GM21526 (cell line): Measurements from ENCODE around the gene ZMYM4.
A peak's percentile ranks its signal among the peaks of the same experiment; 100 is the strongest.

Source experiments
- ATAC-seq: cut with Tn5 transposase; IDR thresholded peaks from one replicate; pipeline ENCODE4 v1.9.1; 2021; ENCODE audit warnings: moderate library complexity; ENCODE audit not compliant: unreplicated experiment, low FRiP score

ZMYM4 gene

GRCh38 chr1:35274197-35274596 lies 5.7 kb downstream of the ZMYM4 start:
- no peak for ATAC-seq

DNA sequence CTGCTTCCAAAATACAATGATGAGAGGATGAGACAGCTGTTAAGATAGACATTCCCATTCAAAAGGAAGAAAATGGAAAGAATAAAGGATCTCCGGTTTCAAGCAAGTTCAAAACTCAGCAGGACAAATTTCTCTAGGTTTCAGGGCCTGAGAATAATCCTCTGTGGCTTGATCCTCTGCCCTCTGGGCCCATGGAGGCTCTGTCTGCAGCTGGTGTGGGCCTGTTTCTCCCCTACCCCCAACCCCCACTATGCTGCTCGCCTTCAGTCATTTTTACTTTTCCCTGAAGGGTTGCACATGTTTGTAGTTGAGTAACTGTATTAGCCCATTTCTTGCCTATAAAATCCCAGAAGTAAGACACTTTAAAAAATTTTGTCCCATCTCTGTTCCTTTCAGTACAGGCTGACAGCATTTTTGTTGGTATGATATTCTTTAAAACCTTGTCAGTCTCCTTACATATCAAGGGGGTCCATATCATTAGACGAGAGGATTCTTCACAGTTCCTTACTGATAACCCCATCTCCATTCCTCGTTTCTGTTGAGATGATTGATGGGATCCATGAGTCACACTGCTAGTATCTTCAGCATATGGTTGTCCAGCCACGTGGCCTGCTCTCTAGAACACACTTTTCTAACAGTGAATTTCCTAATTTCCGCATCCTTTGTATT lies 10.5 kb downstream of the ZMYM4 start:
- ATAC-seq = no peak

DNA sequence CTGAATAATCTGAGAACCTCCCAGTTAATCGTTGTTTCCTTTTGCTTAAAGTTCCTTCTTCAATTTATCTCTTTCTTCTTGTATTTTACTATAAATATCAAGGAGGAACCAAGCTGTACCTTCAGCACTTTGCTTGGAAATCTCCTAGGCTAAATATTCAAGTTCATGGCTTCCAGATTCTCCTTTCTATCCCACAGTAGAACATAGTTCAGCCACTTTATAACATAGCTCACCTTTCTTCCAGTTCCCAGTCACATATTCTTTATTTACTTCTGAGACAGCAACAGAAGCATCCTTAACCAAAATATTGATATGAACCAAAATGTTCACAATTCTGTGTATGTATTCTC lies 11.0 kb downstream of the ZMYM4 start:
- ATAC-seq = no peak

DNA sequence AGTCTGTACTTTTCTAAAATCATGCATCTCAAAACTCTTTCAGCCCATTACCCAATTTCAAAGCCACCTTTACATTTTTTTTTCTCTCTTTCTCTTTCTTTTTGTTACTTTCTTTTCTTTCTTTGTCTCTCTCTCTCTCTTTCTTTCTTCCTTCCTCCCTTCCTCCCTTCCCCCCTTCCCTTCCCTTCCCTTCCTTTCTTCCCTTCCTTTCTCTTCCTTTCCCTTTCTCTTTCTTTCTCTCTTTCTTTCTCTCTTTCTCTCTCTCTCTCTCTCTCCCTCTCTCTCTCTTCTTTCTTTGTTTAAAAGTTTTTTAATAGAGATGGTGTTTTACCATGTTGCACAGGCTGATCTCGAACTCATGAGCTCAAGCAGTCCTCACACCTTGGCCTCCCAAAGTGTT lies 11.5 kb downstream of the ZMYM4 start:
- no peak for ATAC-seq

DNA sequence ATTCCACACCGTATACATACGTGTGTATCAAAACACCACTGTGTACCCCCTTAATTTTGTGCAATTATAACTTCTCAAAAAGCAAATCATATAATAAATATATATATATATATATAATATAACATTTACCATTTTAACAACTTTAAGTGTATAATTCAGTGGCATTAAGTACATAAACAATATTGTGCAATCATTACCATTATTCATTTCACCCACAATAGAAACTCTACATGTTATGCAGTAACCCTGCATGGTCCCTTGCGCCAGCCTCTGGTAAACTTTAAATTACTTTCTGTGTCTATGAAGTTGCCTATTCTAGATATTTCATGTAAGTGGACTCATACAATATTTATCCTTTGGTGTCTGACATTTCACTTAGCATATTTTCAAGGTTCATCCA lies 13.1 kb downstream of the ZMYM4 start:
- ATAC-seq = no peak

- no peak for ATAC-seq
Measured at GRCh38 chr1:35282172-35282571, 13.7 kb downstream of the ZMYM4 start.

- ATAC-seq = no peak
Measured at GRCh38 chr1:35284852-35285251, 16.3 kb downstream of the ZMYM4 start.

GRCh38 chr1:35285771-35286606 lies 17.5 kb downstream of the ZMYM4 start:
- ATAC-seq = no peak

- no peak for ATAC-seq
Measured at GRCh38 chr1:35287807-35288640, 19.5 kb downstream of the ZMYM4 start.

DNA sequence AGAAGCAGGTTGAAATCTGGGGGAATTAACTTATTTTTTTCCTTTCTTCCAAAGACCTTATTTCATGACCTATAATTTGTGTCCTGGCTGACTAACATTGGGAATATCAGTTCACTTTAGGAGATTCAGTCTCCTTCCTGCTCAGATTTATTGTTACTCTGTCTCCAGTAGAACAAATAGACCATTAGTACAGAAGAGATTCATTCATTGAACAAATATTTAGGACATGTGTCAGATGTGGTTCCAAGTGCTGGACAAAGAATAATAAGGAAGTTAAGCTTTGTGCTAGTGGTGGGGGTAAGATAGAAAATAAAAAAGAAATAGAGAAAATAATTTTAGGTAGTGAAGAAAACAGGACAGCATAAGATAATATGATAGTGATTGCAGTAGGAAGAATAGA lies 20.3 kb downstream of the ZMYM4 start:
- ATAC-seq = no peak

DNA sequence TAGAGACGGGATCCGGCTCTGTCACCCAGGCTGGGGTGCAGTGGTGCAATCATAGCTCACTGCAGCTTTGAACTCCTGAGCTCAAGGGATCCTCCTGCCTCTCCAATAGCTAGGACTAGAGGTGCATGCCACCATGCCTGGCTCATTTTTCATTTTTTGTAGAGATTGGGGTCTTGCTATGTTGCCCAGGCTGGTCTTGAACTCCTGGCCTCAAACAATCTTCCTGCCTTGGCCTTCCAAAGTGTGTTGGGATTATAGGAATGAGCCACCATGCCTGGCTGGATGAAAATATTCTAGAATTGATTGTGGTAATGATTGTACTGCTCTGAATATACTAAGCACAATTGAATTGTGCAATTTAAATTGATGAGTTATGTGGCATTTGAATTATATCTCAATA lies 21.9 kb downstream of the ZMYM4 start:
- ATAC-seq = no peak

DNA sequence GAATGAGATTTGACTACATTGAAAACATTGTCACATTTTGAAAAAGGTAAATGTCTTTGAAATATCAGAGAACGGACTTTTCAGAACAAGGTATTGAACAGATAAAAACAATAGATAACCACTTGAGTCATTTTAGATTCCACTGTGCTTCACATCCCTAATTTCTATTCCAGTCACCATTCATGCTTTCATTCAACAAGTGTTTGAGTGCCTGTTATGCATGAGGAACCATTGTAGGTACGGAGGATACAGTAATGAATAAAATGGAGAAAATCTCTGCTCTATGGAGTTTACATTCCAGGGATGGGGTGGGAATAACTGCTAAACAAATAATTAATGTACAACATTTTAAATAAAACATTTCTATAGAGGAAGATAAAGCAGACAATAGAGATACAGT lies 26.3 kb downstream of the ZMYM4 start:
- ATAC-seq = no peak

DNA sequence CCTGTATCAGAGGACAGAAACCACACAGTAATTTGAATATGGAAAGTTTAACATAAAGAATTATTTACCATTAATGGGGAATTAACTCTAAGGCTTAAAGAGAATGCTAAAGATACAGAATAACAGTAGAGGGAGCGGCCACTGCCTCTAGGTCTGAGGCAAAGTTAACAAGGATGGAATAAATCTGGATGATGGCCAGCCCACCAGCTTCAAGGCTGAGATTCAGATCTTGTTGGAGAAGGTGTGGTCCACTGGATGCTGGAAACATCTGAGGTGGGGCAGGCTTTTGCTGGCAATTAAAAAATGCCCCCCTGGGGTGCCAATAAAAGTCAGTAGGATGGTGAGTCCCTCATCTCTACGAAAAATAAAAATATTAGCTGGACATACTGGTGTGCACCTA lies 29.4 kb downstream of the ZMYM4 start:
- ATAC-seq = no peak

DNA sequence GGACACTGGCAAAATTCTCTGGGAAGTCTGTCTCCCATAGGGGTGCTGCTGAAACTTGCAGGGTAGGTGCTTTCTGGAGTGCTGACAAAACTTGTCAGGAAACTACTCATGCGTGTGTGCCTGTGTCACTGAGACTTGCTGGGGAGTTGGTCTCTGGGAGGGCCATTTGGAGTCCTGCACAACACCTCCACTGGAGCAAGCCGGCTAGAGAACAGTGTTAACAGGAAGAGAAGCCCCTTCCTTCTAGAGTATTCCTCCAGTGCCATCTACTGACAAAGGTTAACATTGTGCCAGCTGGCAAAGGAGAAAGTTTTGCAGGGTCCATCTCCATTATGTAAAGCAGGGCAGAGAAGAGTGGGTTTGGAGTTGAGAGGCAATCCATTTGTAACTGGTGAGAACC lies 30.0 kb downstream of the ZMYM4 start:
- ATAC-seq = peak; percentile 52

DNA sequence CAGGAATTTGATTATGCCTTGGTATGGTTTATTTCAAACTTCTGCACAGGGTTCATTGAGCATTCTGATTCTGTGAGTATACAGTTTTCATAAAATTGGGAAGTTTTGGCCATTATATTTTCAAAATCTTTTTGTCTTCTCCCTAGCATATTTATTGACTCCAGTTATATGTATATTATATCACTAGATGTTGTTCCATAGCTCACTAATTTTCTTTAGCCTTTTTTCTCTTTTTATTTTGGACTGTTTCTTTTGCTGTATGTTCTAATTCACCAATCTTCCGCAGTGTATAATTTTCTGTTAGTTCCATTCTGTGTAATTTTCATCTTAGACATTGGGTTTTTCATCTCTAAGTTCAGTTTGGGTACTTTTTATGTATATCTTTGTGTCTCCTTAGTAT lies 31.9 kb downstream of the ZMYM4 start:
- ATAC-seq = no peak

- ATAC-seq = no peak
Measured at GRCh38 chr1:35301674-35302392, 33.3 kb downstream of the ZMYM4 start.

DNA sequence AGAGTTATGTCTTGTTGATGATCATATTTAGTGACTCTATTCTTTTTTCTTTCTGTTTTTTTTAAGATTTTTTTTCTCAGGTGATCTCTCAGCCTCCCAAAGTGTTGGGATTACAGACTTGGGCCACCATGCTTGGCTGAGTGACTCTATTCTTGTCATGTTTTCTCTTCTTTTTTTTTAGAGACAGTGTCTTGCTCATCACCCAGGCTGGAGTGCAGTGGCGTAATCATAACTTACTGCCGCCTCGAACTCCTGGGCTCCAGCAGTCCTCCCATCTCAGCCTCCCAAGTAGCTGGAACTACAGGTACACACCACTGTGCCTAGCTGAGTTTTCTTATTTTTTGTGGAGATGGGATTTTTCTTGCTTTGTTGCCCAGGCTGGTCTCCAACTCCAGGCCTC lies 36.9 kb downstream of the ZMYM4 start:
- ATAC-seq = no peak

DNA sequence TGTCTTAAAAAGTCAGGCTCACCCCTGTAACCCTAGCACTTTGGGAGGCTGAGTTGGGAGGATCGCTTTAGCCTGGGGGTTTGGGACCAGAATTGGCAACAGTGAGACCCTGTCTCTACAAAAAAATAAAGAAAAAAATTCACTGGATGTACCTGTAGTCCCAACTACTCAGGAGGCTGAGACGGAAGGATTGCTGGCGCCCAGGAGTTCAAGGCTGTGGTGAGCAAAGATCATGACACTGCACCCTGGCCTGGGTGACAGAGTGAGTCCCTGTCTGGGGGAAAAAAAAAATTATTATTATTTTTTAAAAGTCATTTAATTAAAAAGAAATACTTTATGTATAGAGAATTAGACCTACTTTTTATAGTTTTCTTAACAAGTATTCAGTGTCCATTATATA lies 47.1 kb downstream of the ZMYM4 start:
- no peak for ATAC-seq

DNA sequence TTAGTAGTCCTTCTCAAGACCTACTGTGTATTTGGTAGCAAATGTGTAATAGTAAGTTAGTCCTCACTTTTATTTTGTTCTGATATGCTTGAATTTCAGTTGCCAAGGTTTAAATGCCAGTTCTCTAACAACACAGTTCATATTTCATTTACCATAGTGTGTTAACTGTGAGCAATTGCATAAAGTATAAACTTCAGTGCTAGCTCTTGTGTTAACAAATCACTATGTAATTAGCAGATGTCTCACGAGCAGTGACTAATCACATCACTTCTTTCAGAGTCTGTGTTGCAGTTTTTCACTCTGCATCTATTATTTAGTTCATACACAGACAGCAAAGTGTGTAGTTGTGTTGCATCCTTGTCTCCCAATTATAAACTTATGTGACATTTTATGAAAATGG lies 47.8 kb downstream of the ZMYM4 start:
- no peak for ATAC-seq

DNA sequence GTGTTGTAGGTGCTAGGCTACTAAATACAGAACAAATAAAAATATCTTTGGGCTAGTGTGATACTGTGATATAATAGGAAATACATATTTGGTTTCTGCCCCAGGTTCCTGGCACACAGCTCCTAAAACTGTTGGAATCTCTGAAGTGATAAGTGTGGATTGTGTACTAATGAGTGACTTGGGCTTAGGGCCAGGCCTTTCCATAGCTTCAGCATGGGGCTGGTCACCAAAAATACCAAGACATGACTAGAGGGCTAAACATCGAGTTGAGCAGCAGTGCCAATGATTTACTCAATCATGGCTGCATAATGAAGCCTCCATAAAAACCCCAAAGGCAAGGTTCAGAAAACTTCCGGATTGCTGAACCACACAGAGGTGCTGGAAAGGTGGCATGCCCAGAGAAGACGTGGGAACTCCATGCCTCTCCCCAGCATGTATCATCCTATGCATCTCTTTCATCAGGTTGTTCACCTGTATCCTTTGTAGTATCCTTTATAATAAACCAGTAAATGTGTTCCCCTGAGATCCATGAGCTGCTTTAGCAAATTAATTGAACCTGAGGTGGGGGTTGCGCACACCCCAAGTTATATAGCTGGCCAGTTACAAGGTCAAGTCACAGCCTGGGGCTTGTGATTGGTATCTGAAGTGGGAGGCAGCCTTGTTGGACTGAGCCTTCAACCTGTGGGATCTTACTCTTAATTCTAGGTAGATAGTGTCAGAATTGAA lies 51.6 kb downstream of the ZMYM4 start:
- ATAC-seq = no peak
